ENCODE data around the gene ARHGAP28.

The ARHGAP28 gene

DNA sequence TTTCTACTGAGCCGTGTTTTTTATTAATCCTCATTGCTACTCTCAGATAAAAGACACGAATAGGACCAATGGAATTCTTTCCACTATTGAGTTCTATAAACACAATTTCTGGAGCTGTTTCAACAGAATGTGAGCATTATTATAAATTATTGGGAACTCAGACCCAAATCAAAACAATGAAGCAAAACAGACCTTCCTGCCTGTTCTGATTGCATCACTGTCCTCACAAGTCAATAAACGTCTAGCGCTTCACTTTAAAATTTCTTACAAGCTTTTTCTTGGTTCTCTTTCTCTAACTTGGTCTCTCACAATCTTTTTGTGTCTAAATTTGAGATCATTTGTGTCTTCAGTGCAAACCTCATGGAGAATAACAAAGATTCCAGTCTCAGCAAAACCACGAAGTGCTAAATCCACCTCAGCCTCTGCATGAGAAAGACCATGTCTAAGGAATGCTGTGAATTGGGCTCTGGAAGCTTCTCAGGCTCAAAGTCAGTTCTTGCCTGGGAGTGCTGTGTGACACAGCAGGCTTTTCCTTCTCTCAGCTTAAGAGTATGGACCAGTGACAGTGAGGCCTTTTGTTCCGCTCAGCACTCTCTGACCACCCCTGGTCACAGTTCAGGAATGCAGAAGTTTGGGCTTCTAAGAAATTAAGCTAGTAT, 22.8 kb downstream of the ARHGAP28 start:
- Histone ChIP-seq H3K27me3 (ENCODE audit: insufficient read depth, poor library complexity, severe bottlenecking) (no peaks in the 10 kb centered on the region), H3K4me3 (replicated peaks; ENCODE audit: insufficient read depth, low read length) (no peak overlapping the region), H3K27ac (replicated peaks) (no peak overlapping the region)
- TF ChIP-seq POLR2AphosphoS5 (IDR thresholded peaks at IDR 0.05; ENCODE audit: low read depth) (no peak), GABPA (IDR thresholded peaks at IDR 0.05; ENCODE audit: low read depth) (no peak), SPI1 (IDR thresholded peaks at IDR 0.05; ENCODE audit: borderline replicate concordance, low read depth) (no peak)
- TF ChIP-seq, protein P1, sequence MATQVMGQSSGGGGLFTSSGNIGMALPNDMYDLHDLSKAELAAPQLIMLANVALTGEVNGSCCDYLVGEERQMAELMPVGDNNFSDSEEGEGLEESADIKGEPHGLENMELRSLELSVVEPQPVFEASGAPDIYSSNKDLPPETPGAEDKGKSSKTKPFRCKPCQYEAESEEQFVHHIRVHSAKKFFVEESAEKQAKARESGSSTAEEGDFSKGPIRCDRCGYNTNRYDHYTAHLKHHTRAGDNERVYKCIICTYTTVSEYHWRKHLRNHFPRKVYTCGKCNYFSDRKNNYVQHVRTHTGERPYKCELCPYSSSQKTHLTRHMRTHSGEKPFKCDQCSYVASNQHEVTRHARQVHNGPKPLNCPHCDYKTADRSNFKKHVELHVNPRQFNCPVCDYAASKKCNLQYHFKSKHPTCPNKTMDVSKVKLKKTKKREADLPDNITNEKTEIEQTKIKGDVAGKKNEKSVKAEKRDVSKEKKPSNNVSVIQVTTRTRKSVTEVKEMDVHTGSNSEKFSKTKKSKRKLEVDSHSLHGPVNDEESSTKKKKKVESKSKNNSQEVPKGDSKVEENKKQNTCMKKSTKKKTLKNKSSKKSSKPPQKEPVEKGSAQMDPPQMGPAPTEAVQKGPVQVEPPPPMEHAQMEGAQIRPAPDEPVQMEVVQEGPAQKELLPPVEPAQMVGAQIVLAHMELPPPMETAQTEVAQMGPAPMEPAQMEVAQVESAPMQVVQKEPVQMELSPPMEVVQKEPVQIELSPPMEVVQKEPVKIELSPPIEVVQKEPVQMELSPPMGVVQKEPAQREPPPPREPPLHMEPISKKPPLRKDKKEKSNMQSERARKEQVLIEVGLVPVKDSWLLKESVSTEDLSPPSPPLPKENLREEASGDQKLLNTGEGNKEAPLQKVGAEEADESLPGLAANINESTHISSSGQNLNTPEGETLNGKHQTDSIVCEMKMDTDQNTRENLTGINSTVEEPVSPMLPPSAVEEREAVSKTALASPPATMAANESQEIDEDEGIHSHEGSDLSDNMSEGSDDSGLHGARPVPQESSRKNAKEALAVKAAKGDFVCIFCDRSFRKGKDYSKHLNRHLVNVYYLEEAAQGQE (IDR thresholded peaks at IDR 0.05; ENCODE audit: insufficient replicate concordance, low read depth), result no peak
- TF ChIP-seq, protein P2, sequence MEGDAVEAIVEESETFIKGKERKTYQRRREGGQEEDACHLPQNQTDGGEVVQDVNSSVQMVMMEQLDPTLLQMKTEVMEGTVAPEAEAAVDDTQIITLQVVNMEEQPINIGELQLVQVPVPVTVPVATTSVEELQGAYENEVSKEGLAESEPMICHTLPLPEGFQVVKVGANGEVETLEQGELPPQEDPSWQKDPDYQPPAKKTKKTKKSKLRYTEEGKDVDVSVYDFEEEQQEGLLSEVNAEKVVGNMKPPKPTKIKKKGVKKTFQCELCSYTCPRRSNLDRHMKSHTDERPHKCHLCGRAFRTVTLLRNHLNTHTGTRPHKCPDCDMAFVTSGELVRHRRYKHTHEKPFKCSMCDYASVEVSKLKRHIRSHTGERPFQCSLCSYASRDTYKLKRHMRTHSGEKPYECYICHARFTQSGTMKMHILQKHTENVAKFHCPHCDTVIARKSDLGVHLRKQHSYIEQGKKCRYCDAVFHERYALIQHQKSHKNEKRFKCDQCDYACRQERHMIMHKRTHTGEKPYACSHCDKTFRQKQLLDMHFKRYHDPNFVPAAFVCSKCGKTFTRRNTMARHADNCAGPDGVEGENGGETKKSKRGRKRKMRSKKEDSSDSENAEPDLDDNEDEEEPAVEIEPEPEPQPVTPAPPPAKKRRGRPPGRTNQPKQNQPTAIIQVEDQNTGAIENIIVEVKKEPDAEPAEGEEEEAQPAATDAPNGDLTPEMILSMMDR (IDR thresholded peaks at IDR 0.05; ENCODE audit: insufficient read depth, low read length), result no peak
- DNase-seq (ENCODE audit: low read depth in 1 of 2, low spot score in 1 of 2), result no peak

DNA sequence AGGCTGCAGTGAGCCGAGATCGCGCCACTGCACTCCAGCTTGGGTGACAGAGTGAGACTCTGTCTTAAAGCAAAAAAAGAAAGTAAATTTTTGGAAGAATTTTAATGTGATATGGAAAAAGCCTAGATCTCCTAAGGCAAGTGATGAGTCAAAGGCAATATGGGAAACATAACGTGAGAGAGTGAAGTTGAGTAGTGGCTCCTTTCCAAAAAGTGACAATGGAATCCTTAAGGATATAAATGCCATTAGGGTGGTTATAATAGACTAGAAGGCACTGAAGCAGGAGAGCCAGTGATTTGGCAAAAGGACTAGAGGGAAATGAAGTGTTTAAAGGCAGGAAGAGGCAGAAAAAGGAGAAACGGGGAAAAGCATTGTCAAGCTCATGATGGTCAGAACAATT, 25.6 kb downstream of the ARHGAP28 start:
- no peaks in the 10 kb centered on the region for H3K27me3 ChIP-seq (ENCODE audit: insufficient read depth, poor library complexity, severe bottlenecking)
- H3K4me3 ChIP-seq (replicated peaks; ENCODE audit: insufficient read depth, low read length), result no peak overlapping the region
- no peak for DNase-seq (ENCODE audit: low read depth in 1 of 2, low spot score in 1 of 2)
- TF ChIP-seq, protein P1 (IDR thresholded peaks at IDR 0.05; ENCODE audit: insufficient replicate concordance, low read depth), result no peak
- TF ChIP-seq, protein P2 (IDR thresholded peaks at IDR 0.05; ENCODE audit: insufficient read depth, low read length), result no peak
- TF ChIP-seq GABPA (IDR thresholded peaks at IDR 0.05; ENCODE audit: low read depth) (no peak), POLR2AphosphoS5 (IDR thresholded peaks at IDR 0.05; ENCODE audit: low read depth) (no peak), SPI1 (IDR thresholded peaks at IDR 0.05; ENCODE audit: borderline replicate concordance, low read depth) (no peak)
- H3K27ac ChIP-seq (replicated peaks), result no peak overlapping the region

DNA sequence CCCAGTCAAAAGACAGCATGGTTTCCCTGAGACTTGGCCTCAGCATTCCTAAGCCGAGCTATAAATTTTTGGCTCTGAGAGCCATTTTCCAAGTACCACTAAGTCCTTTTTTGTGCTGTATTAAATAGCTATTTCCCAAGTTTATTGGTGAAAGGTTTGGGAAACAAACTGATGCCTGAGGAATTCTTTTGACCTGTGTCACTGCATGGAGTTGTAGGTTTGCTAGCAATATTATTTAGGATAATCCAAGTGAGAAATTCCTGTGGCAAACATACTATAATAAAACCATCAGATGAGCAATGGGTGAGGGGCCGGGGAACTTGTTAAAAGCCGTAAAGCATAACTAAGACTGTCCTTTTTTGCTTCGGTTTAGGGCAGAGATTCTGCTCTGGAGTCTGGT, 28.4 kb downstream of the ARHGAP28 start:
- H3K27me3 ChIP-seq (ENCODE audit: insufficient read depth, poor library complexity, severe bottlenecking), result no peaks in the 10 kb centered on the region
- no peak overlapping the region for H3K27ac ChIP-seq (replicated peaks)
- no peak overlapping the region for H3K4me3 ChIP-seq (replicated peaks; ENCODE audit: insufficient read depth, low read length)
- TF ChIP-seq, protein P2 (IDR thresholded peaks at IDR 0.05; ENCODE audit: insufficient read depth, low read length), result no peak
- no peak for DNase-seq (ENCODE audit: low read depth in 1 of 2, low spot score in 1 of 2)

DNA sequence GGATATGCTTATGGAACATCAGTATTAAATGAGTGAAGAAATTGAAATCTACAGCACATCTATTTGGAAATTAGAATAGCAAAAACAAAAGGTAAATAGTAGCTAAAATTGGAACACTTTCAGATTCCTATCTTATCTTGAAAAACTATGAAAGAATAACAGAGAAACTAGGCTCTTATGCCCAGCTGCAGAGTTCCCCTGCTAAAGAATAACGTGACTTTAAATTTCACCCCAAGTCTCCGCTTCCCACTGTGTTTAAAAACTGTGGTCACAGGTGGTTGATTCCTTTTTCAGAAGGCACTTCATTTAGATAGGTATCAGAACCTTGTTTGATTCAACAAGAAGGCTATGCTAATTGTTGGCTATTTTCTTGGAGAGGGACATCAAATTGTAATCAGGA, 30.1 kb downstream of the ARHGAP28 start:
- Histone ChIP-seq H3K27me3 (ENCODE audit: insufficient read depth, poor library complexity, severe bottlenecking) (no peaks in the 10 kb centered on the region), H3K4me3 (replicated peaks; ENCODE audit: insufficient read depth, low read length) (no peak overlapping the region), H3K27ac (replicated peaks) (no peak overlapping the region)
- no peak for DNase-seq (ENCODE audit: low read depth in 1 of 2, low spot score in 1 of 2)
- TF ChIP-seq, protein P1 (IDR thresholded peaks at IDR 0.05; ENCODE audit: insufficient replicate concordance, low read depth), result no peak
- TF ChIP-seq, protein P2 (IDR thresholded peaks at IDR 0.05; ENCODE audit: insufficient read depth, low read length), result no peak
- TF ChIP-seq GABPA (IDR thresholded peaks at IDR 0.05; ENCODE audit: low read depth) (no peak), SPI1 (IDR thresholded peaks at IDR 0.05; ENCODE audit: borderline replicate concordance, low read depth) (no peak), POLR2AphosphoS5 (IDR thresholded peaks at IDR 0.05; ENCODE audit: low read depth) (no peak)
